Kidney glomerular epithelial cell (primary cell): ENCODE measurements around the gene HS3ST4.

Experiments
- DNase-seq: peaks from one replicate; lab custom pipeline; 2025; lab: John Stamatoyannopoulos, UW

HS3ST4 gene

DNA sequence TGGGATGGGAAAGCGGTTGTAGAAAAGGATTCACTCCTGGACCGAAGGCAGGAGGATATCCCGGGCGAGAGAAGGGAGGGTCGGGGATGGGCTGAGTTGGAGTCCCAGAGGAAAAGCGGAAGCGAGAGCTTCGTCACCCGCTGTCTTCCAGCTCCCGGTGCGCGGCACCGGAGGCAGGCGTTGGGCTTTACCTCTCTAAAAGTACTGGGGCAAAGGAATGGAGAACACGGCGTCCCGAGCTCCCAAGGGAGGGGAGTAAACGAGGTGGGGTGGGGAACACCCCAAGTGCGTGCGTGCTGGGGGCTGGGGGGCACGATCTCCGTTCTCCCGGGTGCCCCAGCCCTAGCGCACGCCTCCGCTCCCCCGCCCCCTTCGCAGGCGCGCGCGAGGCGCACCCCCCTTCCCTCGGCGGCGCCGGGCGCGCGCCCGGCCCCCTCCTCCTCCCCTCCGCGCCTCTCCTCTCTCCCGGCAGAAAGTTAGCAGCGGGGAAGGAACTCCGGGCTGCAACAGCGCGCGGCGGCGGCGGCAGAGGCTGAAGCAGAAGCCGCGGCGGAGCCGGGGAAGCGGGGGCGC lies at the start of gene HS3ST4:
Gene HS3ST4, plus strand, starts transcription at position 441 of the 573 bp plus-strand sequence.
- DNase-seq: no peak

DNA sequence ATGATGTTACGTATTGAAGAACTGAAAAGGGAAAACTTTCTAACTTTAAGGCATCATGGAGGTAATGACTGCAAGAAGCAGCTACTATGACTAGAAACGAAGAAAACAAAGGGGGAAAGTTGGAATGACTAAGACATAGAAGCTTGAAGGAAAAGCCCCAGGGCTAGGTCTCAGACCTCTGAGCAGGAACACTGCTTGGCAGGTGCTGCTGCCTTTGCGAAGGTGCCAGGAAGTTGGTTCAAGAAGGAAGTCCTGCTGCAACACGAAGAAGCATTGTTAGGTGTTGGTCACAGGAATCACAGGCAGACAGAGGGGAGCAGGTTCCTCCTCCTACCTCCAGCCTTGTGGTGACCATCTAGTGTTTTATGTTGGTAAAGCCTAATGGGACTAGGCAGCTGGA lies 48.1 kb upstream of the HS3ST4 start:
- no peak for DNase-seq

GRCh38 chr16:25656639-25657038 lies 35.1 kb upstream of the HS3ST4 start:
- DNase-seq: no peak

- no peak for DNase-seq
These were observed 14.9 kb upstream of the HS3ST4 start for GRCh38 chr16:25676820-25677219.

DNA sequence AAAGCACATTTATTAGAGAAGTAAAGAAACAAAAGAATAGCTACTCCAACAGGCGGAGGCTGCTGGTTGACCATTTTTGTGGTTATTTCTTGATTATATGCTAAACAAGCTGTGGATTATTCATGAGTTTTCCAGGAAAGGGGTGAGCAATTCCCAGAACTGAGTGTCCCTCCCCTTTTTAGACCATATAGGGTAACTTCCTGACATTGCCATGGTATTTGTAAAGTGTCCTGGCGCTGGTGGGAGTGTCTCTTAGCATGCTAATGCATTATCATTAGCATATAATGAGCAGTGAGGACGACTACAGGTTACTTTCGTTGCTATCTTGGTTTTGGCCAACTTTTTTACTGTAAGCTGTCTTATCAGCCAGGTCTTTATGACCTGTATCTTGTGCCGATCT lies 12.2 kb upstream of the HS3ST4 start:
- no peak for DNase-seq

DNA sequence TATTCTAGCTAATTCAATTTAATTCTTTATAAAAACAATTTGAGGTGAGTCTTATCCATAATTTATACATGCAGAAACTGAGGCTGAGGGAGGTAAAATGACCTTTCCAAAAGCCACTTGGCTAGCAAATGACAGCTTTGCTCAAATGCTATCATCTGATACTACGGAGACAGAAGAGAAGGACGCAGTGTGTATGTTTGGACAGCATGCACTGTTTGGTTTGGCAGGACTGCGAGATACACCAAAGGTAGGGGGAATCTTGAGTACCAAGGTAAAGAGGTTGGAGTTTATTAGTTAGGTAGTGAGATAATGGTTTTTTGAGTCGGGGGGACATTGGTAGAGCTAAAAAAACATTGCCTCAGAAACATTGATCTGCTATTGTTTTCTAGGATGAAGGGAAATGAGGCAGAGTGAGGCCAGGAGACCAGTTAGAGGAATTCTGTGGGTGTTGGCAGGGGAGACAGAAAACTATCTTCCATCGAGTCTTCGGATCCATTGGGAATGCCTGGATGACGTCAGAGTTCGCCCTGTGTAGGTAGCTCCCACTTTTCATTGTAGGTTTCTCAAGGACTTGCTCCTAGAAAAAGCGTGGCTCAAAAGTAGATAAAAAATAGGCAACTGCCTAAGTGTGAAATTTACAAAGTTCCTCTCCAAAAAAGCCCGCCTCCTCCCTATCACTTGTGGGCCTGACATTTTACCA lies 2.5 kb upstream of the HS3ST4 start:
- DNase-seq: no peak

GRCh38 chr16:25690552-25691143 lies 1.1 kb upstream of the HS3ST4 start:
- DNase-seq: no peak

DNA sequence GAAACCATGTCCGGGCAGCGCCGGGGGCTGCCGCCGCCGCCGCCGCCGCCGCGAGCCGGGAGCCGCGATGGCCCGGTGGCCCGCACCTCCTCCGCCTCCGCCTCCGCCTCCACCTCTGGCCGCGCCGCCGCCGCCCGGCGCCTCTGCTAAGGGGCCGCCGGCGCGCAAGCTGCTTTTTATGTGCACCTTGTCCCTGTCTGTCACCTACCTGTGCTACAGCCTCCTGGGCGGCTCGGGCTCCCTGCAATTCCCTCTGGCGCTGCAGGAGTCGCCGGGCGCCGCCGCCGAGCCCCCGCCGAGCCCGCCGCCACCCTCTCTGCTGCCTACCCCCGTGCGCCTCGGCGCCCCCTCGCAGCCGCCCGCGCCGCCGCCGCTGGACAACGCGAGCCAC lies 587 bp downstream of the HS3ST4 start:
- no peak for DNase-seq

GRCh38 chr16:25692742-25693508 lies 1.2 kb downstream of the HS3ST4 start:
- no peak for DNase-seq

- DNase-seq: no peak
These were observed 1.9 kb downstream of the HS3ST4 start for GRCh38 chr16:25693631-25694030.

GRCh38 chr16:25699069-25699468 lies 7.3 kb downstream of the HS3ST4 start:
- no peak for DNase-seq

GRCh38 chr16:25700547-25700946 lies 8.8 kb downstream of the HS3ST4 start:
- DNase-seq: no peak

DNA sequence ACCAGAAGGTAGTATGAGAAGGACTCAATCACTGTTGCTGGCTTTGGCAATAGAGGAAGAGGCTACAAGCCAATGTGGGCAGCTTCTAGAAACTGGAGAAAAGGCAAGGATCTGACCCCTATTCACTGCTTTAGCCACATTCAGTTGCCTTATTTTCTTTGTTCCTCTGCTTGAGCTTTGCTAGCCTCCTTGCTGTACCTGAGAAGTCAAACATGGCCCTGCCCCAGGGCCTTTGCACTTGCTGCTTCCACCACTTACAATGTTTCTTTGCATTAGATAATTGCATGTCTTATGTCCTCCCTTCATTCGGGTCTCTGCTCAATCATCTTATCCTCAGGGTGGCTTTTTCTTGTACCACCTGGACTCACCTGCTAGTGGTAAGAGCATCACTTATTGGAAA lies 15.8 kb downstream of the HS3ST4 start:
- no peak for DNase-seq

DNA sequence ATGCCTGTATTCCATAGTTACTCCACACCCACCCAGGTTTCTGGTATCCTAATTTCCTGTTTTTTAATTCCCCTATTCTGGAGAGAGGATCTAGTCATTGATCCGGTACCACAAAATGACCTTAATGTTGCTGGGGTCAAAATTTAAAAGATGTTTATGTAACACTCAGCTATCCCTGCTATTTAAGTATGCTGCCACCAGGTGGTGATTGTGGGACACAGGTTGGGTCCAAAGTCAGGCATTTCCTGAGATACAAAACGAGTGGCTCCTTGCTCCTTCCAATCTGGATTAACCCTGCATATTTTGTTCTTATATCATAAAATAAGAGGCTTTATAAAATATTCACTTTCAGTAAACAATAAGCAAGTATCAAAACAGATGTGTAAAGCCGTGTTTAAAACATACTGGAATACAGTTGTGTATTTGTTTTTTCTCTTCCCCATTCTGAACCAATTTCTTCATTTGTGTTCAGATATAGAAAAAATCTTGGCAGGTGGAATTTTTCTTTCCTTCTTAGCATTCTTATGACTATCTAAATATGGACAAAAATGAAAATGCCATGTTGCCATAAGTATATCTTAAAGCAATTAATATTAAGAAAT lies 16.3 kb downstream of the HS3ST4 start:
- no peak for DNase-seq

DNA sequence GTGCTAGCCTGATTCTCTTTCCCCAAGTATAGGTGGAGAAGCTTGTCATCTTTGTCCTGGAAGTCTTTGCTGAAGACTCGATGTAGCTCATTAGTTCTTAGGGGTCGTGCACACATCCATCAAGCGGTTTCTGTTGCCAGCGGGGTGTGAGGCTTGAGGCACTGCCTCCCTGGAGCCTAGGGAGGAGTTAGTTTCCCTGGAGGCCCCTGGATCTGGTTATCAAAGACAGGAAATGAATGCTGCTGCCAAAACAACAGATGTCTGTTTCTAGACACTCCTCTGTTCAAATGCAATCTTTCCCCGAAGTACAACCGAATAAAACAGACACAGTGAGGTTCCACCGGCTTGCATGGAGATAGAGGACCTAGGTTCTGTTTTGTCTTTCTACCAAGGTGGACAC lies 17.5 kb downstream of the HS3ST4 start:
- DNase-seq: no peak

DNA sequence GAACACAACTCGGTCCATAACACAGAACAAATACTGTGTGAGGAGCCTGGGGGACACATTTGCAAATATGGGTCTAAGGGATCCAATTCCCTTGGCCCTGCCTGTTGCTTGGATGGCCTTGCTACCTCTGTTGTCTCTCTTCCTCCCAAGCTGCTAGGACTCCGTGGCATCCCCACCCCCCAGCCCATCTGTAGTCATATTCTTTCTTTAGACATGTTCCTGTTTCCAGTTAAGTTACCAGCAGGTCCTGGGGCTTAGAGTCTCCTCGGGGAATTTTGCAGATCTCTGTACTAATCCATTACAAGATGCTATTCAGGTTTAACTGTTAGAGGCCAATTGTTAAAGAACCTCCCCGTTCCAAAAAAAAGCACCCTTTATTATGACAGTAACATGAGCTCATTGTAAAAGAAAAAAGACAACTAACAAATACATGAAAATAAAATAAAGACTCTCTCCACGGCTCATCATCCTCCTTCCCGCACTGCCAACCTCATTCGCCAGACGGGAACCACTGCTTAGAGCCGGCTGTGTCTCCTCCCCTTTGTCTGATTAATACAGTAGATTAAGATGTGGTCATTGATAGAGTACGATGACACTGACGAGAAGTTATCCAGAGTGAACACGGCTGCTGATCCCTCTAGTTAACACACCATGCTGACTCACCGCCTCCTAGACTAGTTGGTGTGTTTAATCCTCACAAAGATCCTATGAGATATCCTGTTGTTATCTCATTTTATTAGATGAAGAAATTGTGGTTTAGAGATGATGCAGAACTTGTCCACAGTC lies 22.2 kb downstream of the HS3ST4 start:
- no peak for DNase-seq

GRCh38 chr16:25716186-25716585 lies 24.4 kb downstream of the HS3ST4 start:
- DNase-seq: no peak

- no peak for DNase-seq
These were observed 29.7 kb downstream of the HS3ST4 start for GRCh38 chr16:25721439-25721838.

GRCh38 chr16:25726430-25727098 lies 34.8 kb downstream of the HS3ST4 start:
- no peak for DNase-seq

DNA sequence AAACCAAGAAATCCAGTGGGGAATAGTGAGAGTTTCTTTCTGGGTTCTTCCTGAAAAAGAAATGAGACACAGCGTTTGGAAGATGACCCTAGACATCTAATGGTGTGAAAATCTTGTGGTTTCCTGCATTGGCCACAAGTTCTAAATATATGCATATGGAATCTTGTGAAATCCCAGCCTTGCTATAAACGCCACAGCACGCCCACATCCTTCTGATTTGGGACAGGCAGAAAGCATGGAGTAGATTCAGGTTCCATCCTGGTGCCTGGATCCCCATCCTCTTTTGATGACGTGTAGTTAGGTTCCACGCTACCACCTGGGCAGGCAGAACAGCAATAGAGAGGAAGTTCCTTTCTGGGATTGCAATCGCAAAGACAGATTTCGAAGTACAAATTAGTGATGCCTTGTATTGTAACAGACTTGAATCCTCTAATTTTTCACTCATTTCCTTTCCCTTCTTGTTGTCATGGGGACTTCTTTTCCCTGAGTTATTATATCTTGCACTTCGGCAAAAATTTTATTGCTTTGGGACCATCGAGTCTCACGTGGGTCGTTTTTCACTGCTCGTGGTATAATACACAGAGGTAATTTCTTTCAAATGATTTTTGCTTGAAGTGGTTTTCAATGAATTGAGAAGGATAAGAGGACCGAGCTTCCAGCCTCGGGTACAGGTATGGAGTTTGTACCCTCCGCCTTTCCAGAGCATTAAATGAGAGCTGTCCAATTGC lies 37.6 kb downstream of the HS3ST4 start:
- no peak for DNase-seq
